ENCODE data around the gene FBRS. TPM values are rescaled to one million over a fixed set of nuclear protein-coding genes. Genes with fewer than 3 reads are reported as not detected.
A peak's percentile ranks its signal among the peaks of the same experiment; 100 is the strongest.

FBRS gene
- total and polyA plus RNA-seq, 2 of the 13 experiments (the other 11 are each of a cell fraction or from before 2014, with no cell fraction given) = 13.7 to 16.2 TPM

GRCh38 chr16:30698139-30698815 lies 40.0 kb downstream of the FBRS start (continued):
- TF ChIP-seq, protein P1, sequence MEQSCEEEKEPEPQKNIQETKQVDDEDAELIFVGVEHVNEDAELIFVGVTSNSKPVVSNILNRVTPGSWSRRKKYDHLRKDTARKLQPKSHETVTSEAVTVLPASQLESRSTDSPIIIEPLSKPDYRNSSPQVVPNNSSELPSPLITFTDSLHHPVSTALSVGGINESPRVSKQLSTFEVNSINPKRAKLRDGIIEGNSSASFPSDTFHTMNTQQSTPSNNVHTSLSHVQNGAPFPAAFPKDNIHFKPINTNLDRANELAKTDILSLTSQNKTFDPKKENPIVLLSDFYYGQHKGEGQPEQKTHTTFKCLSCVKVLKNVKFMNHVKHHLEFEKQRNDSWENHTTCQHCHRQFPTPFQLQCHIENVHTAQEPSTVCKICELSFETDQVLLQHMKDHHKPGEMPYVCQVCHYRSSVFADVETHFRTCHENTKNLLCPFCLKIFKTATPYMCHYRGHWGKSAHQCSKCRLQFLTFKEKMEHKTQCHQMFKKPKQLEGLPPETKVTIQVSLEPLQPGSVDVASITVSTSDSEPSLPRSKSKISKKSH (CRISPR knock-in tag; IDR thresholded peaks at IDR 0.05; ENCODE audit: borderline replicate concordance) = peak; percentile 49
- peak; percentile 18 for TF ChIP-seq ZNF883 (CRISPR knock-in tag; IDR thresholded peaks at IDR 0.05; ENCODE audit: not compliant biosample characterization)
- TF ChIP-seq PHF21A (CRISPR knock-in tag; IDR thresholded peaks at IDR 0.05) = peak; percentile 64
- TF ChIP-seq SCMH1 (CRISPR knock-in tag; IDR thresholded peaks at IDR 0.05; ENCODE audit: borderline replicate concordance) = no peak
- TF ChIP-seq ZNF138 (CRISPR knock-in tag; IDR thresholded peaks at IDR 0.05; ENCODE audit: low read depth) = peak; percentile 94; the same call in 1 of the 2 replicates
- no peak for TF ChIP-seq ZNF549 (CRISPR knock-in tag; IDR thresholded peaks at IDR 0.05)
- TF ChIP-seq SRSF9 (IDR thresholded peaks at IDR 0.05; ENCODE audit: borderline replicate concordance, insufficient read depth, low read depth, low read length, poor library complexity, severe bottlenecking) = no peak
- peak; percentile 80 for TF ChIP-seq ARNTL (CRISPR knock-in tag; IDR thresholded peaks at IDR 0.05)
- peak; percentile 94 for TF ChIP-seq PCBP1 (IDR thresholded peaks at IDR 0.05; ENCODE audit: borderline replicate concordance, low read depth, low read length)
- TF ChIP-seq IKZF1 (IDR thresholded peaks at IDR 0.05) = no peak
- TF ChIP-seq MAFG (CRISPR knock-in tag; IDR thresholded peaks at IDR 0.05) = no peak
- TF ChIP-seq KDM3A (CRISPR knock-in tag; IDR thresholded peaks at IDR 0.05; ENCODE audit: low read depth) = peak; percentile 95; the same call in 1 of the 2 replicates
- no peak for TF ChIP-seq XBP1 (CRISPR knock-in tag; IDR thresholded peaks at IDR 0.05)
- TF ChIP-seq ZNF879 (CRISPR knock-in tag; IDR thresholded peaks at IDR 0.05) = no peak; the same call in 1 of the 2 replicates
- no peak for TF ChIP-seq ZNF256 (CRISPR knock-in tag; conservative IDR thresholded peaks at IDR 0.05)
- no peak; the same call in 1 of the 2 replicates for TF ChIP-seq RFXANK (CRISPR knock-in tag; IDR thresholded peaks at IDR 0.05)
- TF ChIP-seq SPEN (CRISPR knock-in tag; IDR thresholded peaks at IDR 0.05; ENCODE audit: low read depth) = peak; percentile 98
- TF ChIP-seq RARG (CRISPR knock-in tag; IDR thresholded peaks at IDR 0.05; ENCODE audit: low read depth) = peak; percentile 13; the same call in 1 of the 2 replicates
- TF ChIP-seq CHD4 (IDR thresholded peaks at IDR 0.05; ENCODE audit: borderline replicate concordance, low read length) = no peak
- peak; percentile 57; the same call in 1 of the 2 replicates for TF ChIP-seq ZNF768 (CRISPR knock-in tag; IDR thresholded peaks at IDR 0.05)
- peak; percentile 92 for TF ChIP-seq IRF9 (CRISPR knock-in tag; IDR thresholded peaks at IDR 0.05; ENCODE audit: borderline replicate concordance)
- no peak for TF ChIP-seq HCFC1 (IDR thresholded peaks at IDR 0.05; ENCODE audit: low read depth, low read length)
- TF ChIP-seq RORA (CRISPR knock-in tag; IDR thresholded peaks at IDR 0.05) = no peak
- TF ChIP-seq, protein P2, sequence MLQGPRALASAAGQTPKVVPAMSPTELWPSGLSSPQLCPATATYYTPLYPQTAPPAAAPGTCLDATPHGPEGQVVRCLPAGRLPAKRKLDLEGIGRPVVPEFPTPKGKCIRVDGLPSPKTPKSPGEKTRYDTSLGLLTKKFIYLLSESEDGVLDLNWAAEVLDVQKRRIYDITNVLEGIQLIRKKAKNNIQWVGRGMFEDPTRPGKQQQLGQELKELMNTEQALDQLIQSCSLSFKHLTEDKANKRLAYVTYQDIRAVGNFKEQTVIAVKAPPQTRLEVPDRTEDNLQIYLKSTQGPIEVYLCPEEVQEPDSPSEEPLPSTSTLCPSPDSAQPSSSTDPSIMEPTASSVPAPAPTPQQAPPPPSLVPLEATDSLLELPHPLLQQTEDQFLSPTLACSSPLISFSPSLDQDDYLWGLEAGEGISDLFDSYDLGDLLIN (CRISPR knock-in tag; IDR thresholded peaks at IDR 0.05; ENCODE audit: borderline replicate concordance) = 0 out of 2 replicates have a peak, but pooled peaks have one; percentile 81
- peak; percentile 89; the same call in 1 of the 2 replicates for TF ChIP-seq ZSCAN5A (CRISPR knock-in tag; IDR thresholded peaks at IDR 0.05; ENCODE audit: borderline replicate concordance)
- peak; percentile 75 for TF ChIP-seq SAFB2 (CRISPR knock-in tag; IDR thresholded peaks at IDR 0.05; ENCODE audit: borderline replicate concordance, low read depth)
